SK-N-SH (cell line): ENCODE measurements around the gene CDH13. TPM values are rescaled to one million over a fixed set of nuclear protein-coding genes. Genes with fewer than 3 reads are reported as not detected.

Source experiments
- CTCF ChIA-PET: fragments of 300-600, 350-600 bp; formaldehyde crosslinking; extraction: SDS; loops from one replicate; lab custom pipeline; 2021; lab: Yijun Ruan, JAX
- POLR2A ChIA-PET: fragments of 350-600 bp; sonication (Branson Sonifier 250); formaldehyde crosslinking; extraction: SDS; loops from one replicate; lab custom pipeline; 2020; ENCODE audit warnings: antibody characterized with exemption, inconsistent platforms; lab: Yijun Ruan, JAX
- DNase-seq: peaks from one replicate; pipeline ENCODE4 v3.0.0; 2012
- H2AFZ ChIP-seq: fragments of 200-600 bp; sonication (generic); 2 replicates; pipeline ENCODE4 v1.8.1; 2016; ENCODE audit warnings: antibody characterized with exemption, mild to moderate bottlenecking, low read depth
- H3F3A ChIP-seq: fragments of 200-600 bp; sonication (generic); replicated peaks from 2 replicates; pipeline ENCODE3; 2016; ENCODE audit warnings: antibody characterized with exemption, mild to moderate bottlenecking; ENCODE audit not compliant: insufficient read depth
- H3K27ac ChIP-seq, 2 experiments: fragments of 200-500 bp in 1 of 2; fragments of 200-600 bp in 1 of 2; sonication (Bioruptor generic) in 1 of 2; sonication (generic), shearing (Covaris generic) in 1 of 2; 2 replicates each; pipeline versions ENCODE4 v1.5.1 to v1.6.1; 2014 to 2016; ENCODE audit warnings: low read depth in 2 of 2, inconsistent platforms in 1 of 2, low read length in 1 of 2, mild to moderate bottlenecking in 1 of 2, mixed read lengths in 1 of 2
- H3K27me3 ChIP-seq: fragments of 200-600 bp; sonication (generic), shearing (Covaris generic); 2 replicates; pipeline ENCODE4 v1.6.1; 2016; ENCODE audit warnings: mixed run types; ENCODE audit not compliant: insufficient read depth
- H3K36me3 ChIP-seq, 2 experiments: fragments of 200-500 bp in 1 of 2; fragments of 200-600 bp in 1 of 2; sonication (Bioruptor generic) in 1 of 2; sonication (generic) in 1 of 2; replicated peaks in 1 of 2; 2 replicates each; pipeline versions ENCODE3 to v1.5.1; 2014 to 2016; ENCODE audit warnings: low read length in 1 of 2, mild to moderate bottlenecking in 1 of 2; ENCODE audit not compliant: insufficient read depth in 2 of 2, control insufficient read depth in 1 of 2
- H3K4me1 ChIP-seq, 2 experiments: fragments of 200-500 bp in 1 of 2; fragments of 200-600 bp in 1 of 2; sonication (Bioruptor generic) in 1 of 2; sonication (generic), shearing (Covaris generic) in 1 of 2; 2 replicates each; pipeline versions ENCODE4 v1.5.1 to v1.6.1; 2014 to 2016; ENCODE audit warnings: low read depth in 1 of 2, low read length in 1 of 2, mixed run types in 1 of 2; ENCODE audit not compliant: insufficient read depth in 2 of 2, control insufficient read depth in 1 of 2
- H3K4me2 ChIP-seq: fragments of 200-600 bp; sonication (generic), shearing (Covaris generic); 2 replicates; pipeline ENCODE4 v1.6.1; 2017; ENCODE audit warnings: mixed run types
- H3K4me3 ChIP-seq, 2 experiments: fragments of 200-500 bp in 1 of 2; fragments of 200-600 bp in 1 of 2; sonication (Bioruptor generic) in 1 of 2; sonication (generic), shearing (Covaris generic) in 1 of 2; 2 replicates each; pipeline versions ENCODE4 v1.5.1 to v1.8.1; 2014 to 2016; ENCODE audit warnings: low read depth in 2 of 2, inconsistent platforms in 1 of 2, low read length in 1 of 2, mild to moderate bottlenecking in 1 of 2, mixed read lengths in 1 of 2, moderate library complexity in 1 of 2
- H3K79me2 ChIP-seq: fragments of 200-600 bp; sonication (generic); 2 replicates; pipeline ENCODE4 v1.8.1; 2017; ENCODE audit warnings: mild to moderate bottlenecking; ENCODE audit not compliant: insufficient read depth
- H3K9ac ChIP-seq: fragments of 200-600 bp; sonication (generic); 2 replicates; pipeline ENCODE4 v1.6.1; 2017; ENCODE audit warnings: mixed run types
- H3K9me2 ChIP-seq: fragments of 200-600 bp; sonication (generic); 2 replicates; pipeline ENCODE4 v1.6.1; 2017; ENCODE audit warnings: mixed run types
- H3K9me3 ChIP-seq: fragments of 200-600 bp; sonication (generic); 2 replicates; pipeline ENCODE4 v1.6.1; 2017; ENCODE audit warnings: mixed run types, mild to moderate bottlenecking, moderate library complexity
- H4K20me1 ChIP-seq: fragments of 200-600 bp; sonication (generic); 2 replicates; pipeline ENCODE4 v1.6.1; 2017; ENCODE audit warnings: mild to moderate bottlenecking, mixed run types; ENCODE audit not compliant: insufficient read depth
- CHD2 ChIP-seq: fragments of 150-350 bp; IDR thresholded peaks from 2 replicates; pipeline ENCODE4 v1.6.1; 2018; ENCODE audit warnings: low read length; ENCODE audit not compliant: partially characterized antibody
- CTCF ChIP-seq: fragments of 200-600 bp; sonication (generic); IDR thresholded peaks from 2 replicates; pipeline ENCODE4 v1.6.1; 2017; ENCODE audit warnings: antibody characterized with exemption, mild to moderate bottlenecking, moderate library complexity
- EP300 ChIP-seq, 2 experiments: IDR thresholded peaks; 2 replicates each; pipeline versions ENCODE4 v1.4.0 to v1.6.1; 2012; ENCODE audit warnings: borderline replicate concordance in 1 of 2, low read depth in 1 of 2, low read length in 1 of 2
- EZH2phosphoT487 ChIP-seq: fragments of 200-600 bp; sonication (generic); IDR thresholded peaks from 2 replicates; pipeline ENCODE4 v1.6.1; 2017; ENCODE audit warnings: low read depth, mixed run types, mild to moderate bottlenecking, antibody characterized with exemption, moderate library complexity, borderline replicate concordance
- FOSL2 ChIP-seq: IDR thresholded peaks from 2 replicates; pipeline ENCODE4 v1.4.0; 2012; ENCODE audit warnings: low read depth, mild to moderate bottlenecking, moderate library complexity, borderline replicate concordance
- FOXJ3 ChIP-seq: sonication (generic); formaldehyde crosslinking; IDR thresholded peaks from 2 replicates; pipeline ENCODE4 v1.5.1; 2020; ENCODE audit warnings: mild to moderate bottlenecking, missing genetic modification reagents
- FOXM1 ChIP-seq: IDR thresholded peaks from 2 replicates; pipeline ENCODE4 v1.4.0; 2012; ENCODE audit warnings: low read depth, mild to moderate bottlenecking
- GABPA ChIP-seq: IDR thresholded peaks from 2 replicates; pipeline ENCODE4 v1.4.0; 2012; ENCODE audit warnings: low read depth, mild to moderate bottlenecking
- GATA2 ChIP-seq: sonication (generic); formaldehyde crosslinking; IDR thresholded peaks from 2 replicates; pipeline ENCODE4 v1.5.0; 2020; ENCODE audit warnings: mild to moderate bottlenecking, missing genetic modification reagents
- IRF3 ChIP-seq: fragments of 150-350 bp; IDR thresholded peaks from 2 replicates; pipeline ENCODE4 v1.6.1; 2016; ENCODE audit warnings: mild to moderate bottlenecking, low read depth, low read length
- JUND ChIP-seq: IDR thresholded peaks from 2 replicates; pipeline ENCODE4 v1.4.0; 2012
- MAX ChIP-seq: IDR thresholded peaks from 2 replicates; pipeline ENCODE4 v1.4.0; 2012; ENCODE audit warnings: low read depth
- MEF2A ChIP-seq: IDR thresholded peaks from 2 replicates; pipeline ENCODE4 v1.4.0; 2012; ENCODE audit warnings: low read depth, borderline replicate concordance
- MXI1 ChIP-seq: IDR thresholded peaks from 2 replicates; pipeline ENCODE4 v1.6.1; 2012; ENCODE audit warnings: mild to moderate bottlenecking, low read depth, low read length, improper control_type of control experiment
- NRF1 ChIP-seq: IDR thresholded peaks from 2 replicates; pipeline ENCODE4 v1.6.1; 2012; ENCODE audit warnings: low read depth, mild to moderate bottlenecking, low read length
- REST ChIP-seq: IDR thresholded peaks from 2 replicates; pipeline ENCODE4 v1.6.1; 2012; ENCODE audit warnings: mild to moderate bottlenecking, low read depth, low read length, moderate library complexity
- RXRA ChIP-seq: IDR thresholded peaks from 2 replicates; pipeline ENCODE4 v1.4.0; 2012; ENCODE audit warnings: low read depth, mild to moderate bottlenecking, borderline replicate concordance
- SMC3 ChIP-seq: IDR thresholded peaks from 2 replicates; pipeline ENCODE4 v1.6.1; 2012; ENCODE audit warnings: low read depth, low read length, improper control_type of control experiment
- TCF12 ChIP-seq: IDR thresholded peaks from 2 replicates; pipeline ENCODE4 v1.4.0; 2012
- USF2 ChIP-seq: fragments of 150-350 bp; IDR thresholded peaks from 2 replicates; pipeline ENCODE4 v1.6.1; 2017; ENCODE audit warnings: antibody characterized with exemption, low read length, low read depth, borderline replicate concordance
- ZBTB33 ChIP-seq: IDR thresholded peaks from 2 replicates; pipeline ENCODE4 v1.4.0; 2012; ENCODE audit warnings: low read depth, borderline replicate concordance
- WGBS: methylation state at CpG from one replicate; pipeline ENCODE4 v1.1.6; 2017; ENCODE audit warnings: low lambda C conversion rate; 5-methylcytosine and 5-hydroxymethylcytosine counted together
- polyA plus RNA-seq, 3 experiments: library from polyadenylated mRNA; depleted of rRNA; stranded (reverse); fragments of >200 nt; gene quantifications; 2 replicates each; pipeline ENCODE4 v1.2.3, GENCODE V29; 2012

CDH13 gene
- polyA plus RNA-seq, 1 of the 3 experiments (the other 2 are of a cell fraction), result 93.0 TPM

- peak overlapping the region; percentile 55 for H3K4me2 ChIP-seq
- H3K4me3 ChIP-seq, result no peak overlapping the region
- H3K9me2 ChIP-seq, result no peaks in the 10 kb centered on the region
- no peaks in the 10 kb centered on the region for H4K20me1 ChIP-seq
- H3K9ac ChIP-seq, result peak overlapping the region; percentile 60; the same call in 1 of the 2 replicates
- peaks cover 20% of the 10 kb centered on the region for H3F3A ChIP-seq
- POLR2A ChIA-PET, result no interaction called here
- peaks cover 0 to 31% of the 10 kb centered on the region in 2 experiments; a peak in 3 of 4 replicates for H3K4me1 ChIP-seq
- WGBS, result 34% methylated on average over 4 of the region's 4 CpGs
- peak overlapping the region in 1 of 2 experiments; percentile 89; a peak in 2 of 4 replicates for H3K27ac ChIP-seq
- CTCF ChIA-PET, result interaction anchor here (0.6 to 2.8 kb wide), 4 partner anchors 182 to 376 kb away, joined by 3 to 24 read pairs (median 3); no protein-coding TSS in a partner anchor
- H3K9me3 ChIP-seq, result no peaks in the 10 kb centered on the region
- no peaks in the 10 kb centered on the region for H3K36me3 ChIP-seq
- DNase-seq, result no peak
- H3K79me2 ChIP-seq, result peaks cover 76% of the 10 kb centered on the region
- peak overlapping the region; percentile 39; the same call in 1 of the 2 replicates for H2AFZ ChIP-seq
- H3K27me3 ChIP-seq, result no peaks in the 10 kb centered on the region
- no peak for TF ChIP-seq EZH2phosphoT487
- no peak for TF ChIP-seq REST
- no peak for TF ChIP-seq GABPA
- no peak for TF ChIP-seq CTCF
- no peak for TF ChIP-seq CHD2
- no peak for TF ChIP-seq IRF3
- peak; percentile 67 for TF ChIP-seq JUND
- TF ChIP-seq GATA2 (CRISPR knock-in tag), result no peak
- TF ChIP-seq NRF1, result no peak
- peak in 1 of 2 experiments; percentile 63; a peak in 1 of 4 replicates for TF ChIP-seq EP300 (IDR thresholded peaks at IDR 0.05; ENCODE audit: borderline replicate concordance in 1 of 2, low read depth in 1 of 2, low read length in 1 of 2)
- no peak for TF ChIP-seq SMC3
- no peak for TF ChIP-seq MXI1
- peak; percentile 69 for TF ChIP-seq FOSL2
- TF ChIP-seq RXRA, result no peak; the same call in 1 of the 2 replicates
- no peak for TF ChIP-seq MEF2A
- no peak for TF ChIP-seq FOXJ3 (CRISPR knock-in tag)
- TF ChIP-seq ZBTB33, result no peak
- no peak for TF ChIP-seq USF2
- TF ChIP-seq TCF12, result peak; percentile 49; the same call in 1 of the 2 replicates
- TF ChIP-seq MAX, result no peak
- TF ChIP-seq FOXM1, result no peak
These were observed 11.5 kb downstream of the CDH13 start for GRCh38 chr16:82638095-82638798.
